Hepatocyte (in vitro differentiated cells): ENCODE measurements around the gene KCNQ1. TPM values are rescaled to one million over a fixed set of nuclear protein-coding genes. Genes with fewer than 3 reads are reported as not detected.
A peak's percentile ranks its signal among the peaks of the same experiment; 100 is the strongest.

Experiments used
- DNase-seq: peaks from one replicate; pipeline ENCODE4 v3.0.0-alpha.2; 2016; ENCODE audit warnings: low spot score
- H2AFZ ChIP-seq: fragments of 200-600 bp; sonication (generic); 2 replicates; pipeline ENCODE4 v1.6.0; 2016; ENCODE audit warnings: antibody characterized with exemption, mild to moderate bottlenecking
- H3K27ac ChIP-seq: fragments of 200-600 bp; sonication (generic); 2 replicates; pipeline ENCODE4 v1.5.1; 2016; ENCODE audit warnings: mild to moderate bottlenecking
- H3K27me3 ChIP-seq: fragments of 200-600 bp; sonication (generic); 2 replicates; pipeline ENCODE4 v1.6.1; 2016
- H3K36me3 ChIP-seq: fragments of 200-600 bp; sonication (generic); replicated peaks from 2 replicates; pipeline ENCODE4 v1.5.1; 2016; ENCODE audit warnings: low read depth; ENCODE audit not compliant: insufficient read depth
- H3K4me1 ChIP-seq: fragments of 200-600 bp; sonication (generic); 2 replicates; pipeline ENCODE4 v1.5.1; 2016; ENCODE audit warnings: mild to moderate bottlenecking, moderate library complexity; ENCODE audit not compliant: insufficient read depth
- H3K4me2 ChIP-seq: fragments of 200-600 bp; sonication (generic); 2 replicates; pipeline ENCODE4 v1.6.0; 2016
- H3K4me3 ChIP-seq: fragments of 200-600 bp; sonication (generic); 2 replicates; pipeline ENCODE4 v1.5.1; 2016; ENCODE audit warnings: mild to moderate bottlenecking
- H3K79me2 ChIP-seq: fragments of 200-600 bp; sonication (generic); 2 replicates; pipeline ENCODE4 v1.6.0; 2017; ENCODE audit warnings: mild to moderate bottlenecking
- H3K9me2 ChIP-seq: fragments of 200-600 bp; sonication (generic); replicated peaks from 2 replicates; pipeline ENCODE4 v1.6.0; 2017; ENCODE audit warnings: mild to moderate bottlenecking; ENCODE audit not compliant: insufficient read depth
- H3K9me3 ChIP-seq: fragments of 200-600 bp; sonication (generic); 2 replicates; pipeline ENCODE4 v1.5.1; 2016; ENCODE audit warnings: low read depth, mild to moderate bottlenecking
- H4K20me1 ChIP-seq: fragments of 200-600 bp; sonication (generic); 2 replicates; pipeline ENCODE4 v1.6.0; 2016; ENCODE audit warnings: mild to moderate bottlenecking; ENCODE audit not compliant: insufficient read depth, poor library complexity, severe bottlenecking
- EZH2 ChIP-seq: fragments of 200-600 bp; sonication (generic); IDR thresholded peaks from 2 replicates; pipeline ENCODE4 v1.6.1; 2016; ENCODE audit warnings: antibody characterized with exemption, mild to moderate bottlenecking, borderline replicate concordance
- EZH2phosphoT487 ChIP-seq: fragments of 200-600 bp; sonication (generic); IDR thresholded peaks from one replicate; pipeline ENCODE4 v1.6.1; 2018; ENCODE audit warnings: antibody characterized with exemption, mild to moderate bottlenecking, low read depth, moderate library complexity; ENCODE audit not compliant: unreplicated experiment, severe bottlenecking
- WGBS: methylation state at CpG from one replicate; pipeline ENCODE4 v1.1.6; 2016; ENCODE audit warnings: low lambda C conversion rate; ENCODE audit errors: missing lambda C conversion rate; 5-methylcytosine and 5-hydroxymethylcytosine counted together
- polyA plus RNA-seq: library from polyadenylated mRNA; unstranded; fragments of >200 nt; fragmentation: Nextera tagmentation; extraction: Ambion mirVana; gene quantifications from 2 replicates; pipeline ENCODE4 v1.2.1, GENCODE V29; 2016
- total RNA-seq: library from RNA; depleted of rRNA; stranded (reverse); fragments of >200 nt; gene quantifications from 2 replicates; pipeline ENCODE4 v1.2.3, GENCODE V29; 2014
- TF ChIP-seq, protein P1 (sequence below): fragments of 200-600 bp; sonication (generic); IDR thresholded peaks from 2 replicates; pipeline ENCODE4 v1.5.1; 2016; ENCODE audit warnings: antibody characterized with exemption, mild to moderate bottlenecking; ENCODE audit not compliant: poor library complexity

KCNQ1 gene
- total and polyA plus RNA-seq, 2 experiments from 2014 or later: 1.8 to 6.4 TPM

DNA sequence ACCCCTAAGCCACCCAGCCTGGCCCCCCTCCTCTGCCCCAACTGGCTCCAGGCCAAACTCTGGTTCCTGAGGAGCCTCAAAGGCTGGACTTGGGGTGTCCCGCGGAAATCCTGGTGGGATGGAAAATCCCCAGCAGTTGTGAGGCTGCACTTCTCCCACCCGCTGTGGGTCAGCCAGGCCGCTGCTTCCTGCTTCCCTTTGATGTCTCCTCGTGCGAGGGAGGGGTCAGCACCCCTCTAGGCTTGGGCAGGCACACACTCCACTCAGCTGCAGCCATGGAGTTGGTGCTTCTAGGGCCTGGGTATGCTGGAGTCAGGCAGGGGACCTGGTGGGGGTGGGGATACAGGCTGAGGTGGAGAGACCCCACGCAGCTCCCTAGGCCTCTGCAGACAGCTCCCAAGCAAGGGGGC, 243.0 kb downstream of the KCNQ1 start:
- H2AFZ ChIP-seq: no peak overlapping the region
- peaks cover 68% of the 10 kb centered on the region for H3K4me1 ChIP-seq
- peaks cover 100% of the 10 kb centered on the region for H3K79me2 ChIP-seq
- peaks cover 100% of the 10 kb centered on the region for H4K20me1 ChIP-seq
- no peaks in the 10 kb centered on the region for H3K9me3 ChIP-seq
- H3K27ac ChIP-seq: no peak overlapping the region
- DNase-seq: no peak
- TF ChIP-seq EZH2 (no peak), EZH2phosphoT487 (no peak)
- TF ChIP-seq, protein P1, sequence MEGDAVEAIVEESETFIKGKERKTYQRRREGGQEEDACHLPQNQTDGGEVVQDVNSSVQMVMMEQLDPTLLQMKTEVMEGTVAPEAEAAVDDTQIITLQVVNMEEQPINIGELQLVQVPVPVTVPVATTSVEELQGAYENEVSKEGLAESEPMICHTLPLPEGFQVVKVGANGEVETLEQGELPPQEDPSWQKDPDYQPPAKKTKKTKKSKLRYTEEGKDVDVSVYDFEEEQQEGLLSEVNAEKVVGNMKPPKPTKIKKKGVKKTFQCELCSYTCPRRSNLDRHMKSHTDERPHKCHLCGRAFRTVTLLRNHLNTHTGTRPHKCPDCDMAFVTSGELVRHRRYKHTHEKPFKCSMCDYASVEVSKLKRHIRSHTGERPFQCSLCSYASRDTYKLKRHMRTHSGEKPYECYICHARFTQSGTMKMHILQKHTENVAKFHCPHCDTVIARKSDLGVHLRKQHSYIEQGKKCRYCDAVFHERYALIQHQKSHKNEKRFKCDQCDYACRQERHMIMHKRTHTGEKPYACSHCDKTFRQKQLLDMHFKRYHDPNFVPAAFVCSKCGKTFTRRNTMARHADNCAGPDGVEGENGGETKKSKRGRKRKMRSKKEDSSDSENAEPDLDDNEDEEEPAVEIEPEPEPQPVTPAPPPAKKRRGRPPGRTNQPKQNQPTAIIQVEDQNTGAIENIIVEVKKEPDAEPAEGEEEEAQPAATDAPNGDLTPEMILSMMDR: no peak
- no peak overlapping the region for H3K4me3 ChIP-seq
- H3K27me3 ChIP-seq: no peaks in the 10 kb centered on the region
- H3K36me3 ChIP-seq: no peaks in the 10 kb centered on the region
- no peaks in the 10 kb centered on the region for H3K9me2 ChIP-seq
- H3K4me2 ChIP-seq: no peak overlapping the region
- WGBS: 63% methylated on average over 7 of the region's 7 CpGs

DNA sequence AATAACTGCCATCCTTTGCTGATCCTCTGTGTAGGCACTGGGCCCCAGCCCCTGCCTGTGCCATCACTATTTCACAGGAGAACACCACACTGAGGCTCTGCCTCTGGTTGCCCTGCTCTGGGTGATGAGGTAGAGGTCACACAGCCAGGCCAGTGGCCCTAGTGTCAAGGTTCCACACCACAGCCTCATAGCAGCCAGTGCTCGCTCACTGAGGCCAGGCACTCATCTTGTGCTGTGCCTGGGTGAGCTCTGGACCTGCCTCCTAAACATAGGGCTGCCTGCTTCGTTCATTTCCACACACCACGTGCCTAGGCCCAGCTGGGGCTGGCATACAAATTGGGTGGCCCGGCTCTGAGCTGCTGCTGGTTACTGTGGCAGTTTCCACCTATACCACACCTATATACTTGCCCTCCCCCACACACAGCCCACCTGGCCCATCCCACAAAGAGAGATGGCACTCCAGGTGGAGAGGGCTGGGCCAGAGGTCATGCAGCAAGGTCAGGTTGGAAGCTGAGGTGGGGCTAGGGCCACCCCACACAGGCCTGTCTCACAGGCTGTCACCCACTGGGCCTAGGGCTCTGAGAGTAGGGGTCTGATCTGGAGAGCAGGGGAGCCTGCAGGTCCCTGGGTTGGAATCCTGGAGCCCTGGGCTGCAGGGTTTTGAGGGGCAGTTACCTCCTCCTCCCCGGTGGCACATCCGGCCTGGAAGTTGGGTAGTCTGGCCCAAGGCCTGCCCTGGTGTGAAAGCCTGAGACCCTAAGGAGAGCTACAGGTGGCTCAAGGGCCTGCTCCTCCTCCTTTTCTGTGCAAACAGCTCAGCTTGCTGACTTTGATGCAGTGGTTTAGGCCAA, 243.8 kb downstream of the KCNQ1 start:
- Histone ChIP-seq H3K27ac (peak overlapping the region; percentile 9), H3K36me3 (no peaks in the 10 kb centered on the region), H3K4me1 (peaks cover 70% of the 10 kb centered on the region), H3K79me2 (peaks cover 100% of the 10 kb centered on the region), H3K9me3 (no peaks in the 10 kb centered on the region), H3K9me2 (no peaks in the 10 kb centered on the region), H3K4me2 (no peak overlapping the region), H4K20me1 (peaks cover 100% of the 10 kb centered on the region), H3K27me3 (no peaks in the 10 kb centered on the region), H3K4me3 (no peak overlapping the region), H2AFZ (no peak overlapping the region)
- no peak for DNase-seq
- TF ChIP-seq, protein P1: no peak
- TF ChIP-seq EZH2: no peak
- no peak for TF ChIP-seq EZH2phosphoT487
- 95% methylated on average over 6 of the region's 6 CpGs for WGBS

DNA sequence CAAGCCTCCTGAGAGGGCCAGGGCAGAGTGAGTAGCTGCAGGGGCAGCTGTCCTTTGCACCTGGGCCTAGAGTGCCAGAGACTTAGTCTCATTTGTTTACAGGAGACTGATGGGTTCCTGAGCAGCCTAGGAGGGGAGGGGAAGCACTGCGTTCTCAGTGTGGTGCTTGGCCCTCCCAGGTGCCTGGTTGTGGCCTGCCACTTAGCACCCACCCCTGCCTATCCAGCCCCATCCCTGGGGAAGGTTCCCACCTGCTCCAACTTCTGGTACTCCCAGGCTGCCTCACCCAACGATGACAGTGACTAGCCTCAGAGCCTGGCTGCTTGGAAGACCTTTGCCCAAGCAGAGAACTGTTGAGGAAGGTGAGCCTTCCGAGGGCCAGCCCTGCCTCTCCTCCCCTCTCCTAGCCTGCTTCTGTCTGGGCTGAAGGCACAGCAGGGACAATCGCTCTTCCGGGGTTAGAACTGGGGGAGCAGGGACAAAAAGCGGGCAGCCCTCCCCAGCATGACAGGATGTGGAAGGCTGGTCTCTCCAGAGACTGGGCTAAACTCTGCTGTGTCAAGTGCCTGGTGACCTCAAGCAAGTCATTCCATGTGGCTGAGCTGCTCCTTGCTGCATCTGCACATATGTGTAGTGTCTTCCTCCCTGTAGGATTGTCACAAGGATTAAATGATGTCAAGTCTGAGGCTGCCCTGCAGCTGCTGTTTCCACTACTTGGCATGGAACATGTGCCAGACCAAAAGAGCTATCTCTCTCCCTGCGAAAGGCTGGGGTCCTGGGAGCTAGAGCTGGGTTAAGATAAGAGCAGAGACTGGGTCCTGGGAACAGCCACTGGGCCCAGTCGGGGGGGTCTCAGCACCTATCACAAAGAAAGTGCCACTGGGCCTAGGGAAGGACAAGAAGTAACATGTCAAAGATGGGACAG, 245.1 kb downstream of the KCNQ1 start:
- no peaks in the 10 kb centered on the region for H3K9me2 ChIP-seq
- H3K79me2 ChIP-seq: peaks cover 100% of the 10 kb centered on the region
- H3K9me3 ChIP-seq: no peaks in the 10 kb centered on the region
- H3K27ac ChIP-seq: peak overlapping the region; percentile 32
- H4K20me1 ChIP-seq: peaks cover 100% of the 10 kb centered on the region
- no peaks in the 10 kb centered on the region for H3K27me3 ChIP-seq
- DNase-seq: no peak
- no peak for TF ChIP-seq EZH2
- TF ChIP-seq, protein P1: no peak
- TF ChIP-seq EZH2phosphoT487: no peak
- H3K4me2 ChIP-seq: no peak overlapping the region
- H2AFZ ChIP-seq: no peak overlapping the region
- H3K4me1 ChIP-seq: peaks cover 70% of the 10 kb centered on the region
- H3K36me3 ChIP-seq: no peaks in the 10 kb centered on the region
- H3K4me3 ChIP-seq: no peak overlapping the region
- WGBS: 81% methylated on average over 8 of the region's 8 CpGs
